HepG2 (cell line): Measurements from ENCODE around the gene FBXW8. TPM values are rescaled to one million over a fixed set of nuclear protein-coding genes. Genes with fewer than 3 reads are reported as not detected.

Experiments
- CCAR2 ChIP-seq: fragments of 200-400 bp; formaldehyde crosslinking; optimal IDR thresholded peaks from 2 replicates; pipeline ENCODE3; 2018; ENCODE audit warnings: low read depth, mild to moderate bottlenecking, low read length, moderate library complexity
- CHCHD3 ChIP-seq: sonication (generic); formaldehyde crosslinking; IDR thresholded peaks from 2 replicates; pipeline ENCODE4 v1.8.0; 2022; ENCODE audit warnings: mild to moderate bottlenecking, missing genetic modification reagents, moderate library complexity
- FIP1L1 ChIP-seq: fragments of 200-400 bp; formaldehyde crosslinking; IDR thresholded peaks from 2 replicates; pipeline ENCODE4 v1.6.1; 2018; ENCODE audit warnings: low read depth, mild to moderate bottlenecking, low read length, moderate library complexity, borderline replicate concordance; ENCODE audit not compliant: insufficient read depth
- HDAC2 ChIP-seq: sonication (generic); formaldehyde crosslinking; IDR thresholded peaks from 2 replicates; pipeline ENCODE4 v1.4.0; 2020; ENCODE audit warnings: missing genetic modification reagents
- HIVEP1 ChIP-seq: sonication (generic); formaldehyde crosslinking; IDR thresholded peaks from 2 replicates; pipeline ENCODE4 v1.4.0; 2020; ENCODE audit warnings: mild to moderate bottlenecking, missing genetic modification reagents
- HNRNPK ChIP-seq: fragments of 200-400 bp; formaldehyde crosslinking; IDR thresholded peaks from 2 replicates; pipeline ENCODE4 v1.6.1; 2018; ENCODE audit warnings: low read length, low read depth, moderate library complexity, mild to moderate bottlenecking; ENCODE audit not compliant: poor library complexity, severe bottlenecking
- HOXA3 ChIP-seq: sonication (generic); formaldehyde crosslinking; IDR thresholded peaks from 2 replicates; pipeline ENCODE4 v1.5.0; 2020; ENCODE audit warnings: missing genetic modification reagents
- IKZF1 ChIP-seq: fragments of 450-650 bp; IDR thresholded peaks from 2 replicates; pipeline ENCODE4 v1.7.1; 2016
- JUN ChIP-seq: sonication (generic); formaldehyde crosslinking; IDR thresholded peaks from 2 replicates; pipeline ENCODE4 v1.4.0; 2020; ENCODE audit warnings: mild to moderate bottlenecking, missing genetic modification reagents
- MED1 ChIP-seq: sonication (generic); formaldehyde crosslinking; IDR thresholded peaks from 2 replicates; pipeline ENCODE4 v1.4.0; 2020; ENCODE audit warnings: missing genetic modification reagents
- NFE2L1 ChIP-seq: sonication (generic); formaldehyde crosslinking; IDR thresholded peaks from 2 replicates; pipeline ENCODE4 v1.4.0; 2020; ENCODE audit warnings: missing genetic modification reagents, mild to moderate bottlenecking, borderline replicate concordance
- NKX3-1 ChIP-seq: sonication (generic); formaldehyde crosslinking; IDR thresholded peaks from 2 replicates; pipeline ENCODE4 v1.5.0; 2020; ENCODE audit warnings: missing genetic modification reagents
- POLR2AphosphoS2 ChIP-seq: IDR thresholded peaks from 2 replicates; pipeline ENCODE4 v1.6.1; 2011; ENCODE audit warnings: low read depth, low read length, improper control_type of control experiment
- RBFOX2 ChIP-seq: fragments of 200-400 bp; formaldehyde crosslinking; IDR thresholded peaks from 2 replicates; pipeline ENCODE4 v1.6.1; 2017; ENCODE audit warnings: low read depth, mild to moderate bottlenecking, low read length
- SP5 ChIP-seq: IDR thresholded peaks from 2 replicates; pipeline ENCODE4 v1.6.1; 2016; ENCODE audit warnings: low read depth, borderline replicate concordance
- TEAD3 ChIP-seq: optimal IDR thresholded peaks from 2 replicates; pipeline ENCODE3; 2016; ENCODE audit warnings: borderline replicate concordance
- ZNF274 ChIP-seq: sonication (generic); formaldehyde crosslinking; IDR thresholded peaks from 2 replicates; pipeline ENCODE4 v1.5.1; 2020; ENCODE audit warnings: mild to moderate bottlenecking, missing genetic modification reagents
- ZNF496 ChIP-seq: sonication (generic); formaldehyde crosslinking; IDR thresholded peaks from 2 replicates; pipeline ENCODE4 v1.8.1; 2023; ENCODE audit warnings: mild to moderate bottlenecking, moderate library complexity, missing genetic modification reagents; ENCODE audit not compliant: insufficient replicate concordance
- ZNF558 ChIP-seq: sonication (generic); formaldehyde crosslinking; IDR thresholded peaks from 2 replicates; pipeline ENCODE4 v1.9.0; 2022; ENCODE audit warnings: mild to moderate bottlenecking, missing genetic modification reagents, borderline replicate concordance
- ZNF7 ChIP-seq: IDR thresholded peaks from 2 replicates; pipeline ENCODE4 v1.6.1; 2016; ENCODE audit warnings: missing biosample characterization, missing genetic modification reagents
- polyA plus RNA-seq, 8 experiments: library from polyadenylated mRNA; depleted of rRNA in 3 of 8; stranded (reverse) in 7 of 8; unstranded in 1 of 8; fragments of >200 nt; fragmentation: Illumina TruSeq in 4 of 8; extraction: Trizol in 4 of 8; gene quantifications; 2 replicates each; pipeline versions ENCODE4 v1.2.1 to v1.2.3, GENCODE V29; 2011 to 2016; ENCODE audit warnings: low read depth in 4 of 8, missing spikeins in 1 of 8, mixed read lengths in 1 of 8; ENCODE audit not compliant: insufficient read depth in 1 of 8
- total RNA-seq, 5 experiments: library from RNA; depleted of rRNA; stranded (reverse); fragments of >200 nt; fragmentation: Illumina TruSeq; extraction: Trizol; gene quantifications; 2 replicates each; pipeline ENCODE4 v1.2.3, GENCODE V29; 2016; ENCODE audit warnings: low read depth in 1 of 5
- TF ChIP-seq, protein P1 (sequence below): sonication (generic); formaldehyde crosslinking; IDR thresholded peaks from 2 replicates; pipeline ENCODE4 v1.4.0; 2020; ENCODE audit warnings: missing genetic modification reagents, borderline replicate concordance
- TF ChIP-seq, protein P2 (sequence below): sonication (generic); IDR thresholded peaks from 2 replicates; pipeline ENCODE4 v1.6.1; 2016; ENCODE audit warnings: low read depth, borderline replicate concordance
- TF ChIP-seq, protein P3 (sequence below): sonication (generic); formaldehyde crosslinking; IDR thresholded peaks from 2 replicates; pipeline ENCODE4 v1.8.0; 2022; ENCODE audit warnings: missing genetic modification reagents, low read depth, mild to moderate bottlenecking, borderline replicate concordance
- TF ChIP-seq, protein P4 (sequence below): sonication (generic); formaldehyde crosslinking; IDR thresholded peaks from 2 replicates; pipeline ENCODE4 v1.5.1; 2020; ENCODE audit warnings: missing genetic modification reagents, mild to moderate bottlenecking, borderline replicate concordance

FBXW8 gene
- total and polyA plus RNA-seq, 2 of the 13 experiments (the other 11 are each of a cell fraction or from before 2014, with no cell fraction given) = 5.1 to 5.9 TPM

DNA sequence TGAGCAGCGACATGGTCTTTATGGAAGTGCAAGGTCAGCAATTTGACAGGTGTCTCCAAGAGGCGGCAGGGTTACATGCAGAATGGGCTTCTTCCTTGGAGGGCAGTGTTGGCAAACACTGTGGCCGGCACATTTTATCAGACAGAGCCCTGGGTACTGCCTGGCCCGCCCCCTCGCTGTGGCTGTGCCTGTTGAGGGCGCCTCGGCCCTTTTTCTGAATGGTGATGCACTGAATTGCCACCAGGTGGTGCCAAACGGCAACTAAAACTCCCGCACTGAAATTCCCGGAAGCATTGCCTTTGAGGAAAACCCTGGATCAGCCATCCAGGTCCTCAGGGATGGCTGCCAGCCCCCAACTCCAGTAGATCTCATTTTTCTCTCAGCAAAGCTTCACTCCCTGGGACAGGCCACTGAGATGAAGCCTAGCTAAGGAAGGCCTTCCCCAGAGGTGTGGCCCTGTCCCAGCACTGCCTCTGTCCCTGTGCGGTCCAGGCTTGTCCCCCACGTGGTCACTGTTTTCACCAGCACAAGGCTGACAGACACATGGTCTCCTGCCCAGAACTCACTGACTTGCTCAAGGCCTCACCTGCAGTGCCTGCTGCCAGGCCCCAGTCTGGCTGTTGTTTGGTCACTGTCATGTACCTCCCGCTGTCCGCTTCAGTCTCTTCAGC lies 114.9 kb downstream of the FBXW8 start (continued):
- TF ChIP-seq IKZF1 (no peak), POLR2AphosphoS2 (no peak), TEAD3 (no peak), NKX3-1 (CRISPR knock-in tag) (no peak), ZNF7 (CRISPR knock-in tag) (no peak), JUN (no peak), NFE2L1 (no peak), SP5 (peak; percentile 41; the same call in 1 of the 2 replicates), MED1 (CRISPR knock-in tag) (0 out of 2 replicates have a peak, but pooled peaks have one; percentile 37), CHCHD3 (CRISPR knock-in tag) (no peak), ZNF274 (CRISPR knock-in tag) (no peak), ZNF496 (CRISPR knock-in tag) (no peak), ZNF558 (CRISPR knock-in tag) (no peak), HOXA3 (CRISPR knock-in tag) (peak; percentile 27; the same call in 1 of the 2 replicates), CCAR2 (no peak), HDAC2 (CRISPR knock-in tag) (no peak), RBFOX2 (no peak), HNRNPK (no peak), FIP1L1 (no peak), HIVEP1 (CRISPR knock-in tag) (no peak)
- TF ChIP-seq, protein P1, sequence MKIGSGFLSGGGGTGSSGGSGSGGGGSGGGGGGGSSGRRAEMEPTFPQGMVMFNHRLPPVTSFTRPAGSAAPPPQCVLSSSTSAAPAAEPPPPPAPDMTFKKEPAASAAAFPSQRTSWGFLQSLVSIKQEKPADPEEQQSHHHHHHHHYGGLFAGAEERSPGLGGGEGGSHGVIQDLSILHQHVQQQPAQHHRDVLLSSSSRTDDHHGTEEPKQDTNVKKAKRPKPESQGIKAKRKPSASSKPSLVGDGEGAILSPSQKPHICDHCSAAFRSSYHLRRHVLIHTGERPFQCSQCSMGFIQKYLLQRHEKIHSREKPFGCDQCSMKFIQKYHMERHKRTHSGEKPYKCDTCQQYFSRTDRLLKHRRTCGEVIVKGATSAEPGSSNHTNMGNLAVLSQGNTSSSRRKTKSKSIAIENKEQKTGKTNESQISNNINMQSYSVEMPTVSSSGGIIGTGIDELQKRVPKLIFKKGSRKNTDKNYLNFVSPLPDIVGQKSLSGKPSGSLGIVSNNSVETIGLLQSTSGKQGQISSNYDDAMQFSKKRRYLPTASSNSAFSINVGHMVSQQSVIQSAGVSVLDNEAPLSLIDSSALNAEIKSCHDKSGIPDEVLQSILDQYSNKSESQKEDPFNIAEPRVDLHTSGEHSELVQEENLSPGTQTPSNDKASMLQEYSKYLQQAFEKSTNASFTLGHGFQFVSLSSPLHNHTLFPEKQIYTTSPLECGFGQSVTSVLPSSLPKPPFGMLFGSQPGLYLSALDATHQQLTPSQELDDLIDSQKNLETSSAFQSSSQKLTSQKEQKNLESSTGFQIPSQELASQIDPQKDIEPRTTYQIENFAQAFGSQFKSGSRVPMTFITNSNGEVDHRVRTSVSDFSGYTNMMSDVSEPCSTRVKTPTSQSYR (CRISPR knock-in tag) = no peak
- TF ChIP-seq, protein P2, sequence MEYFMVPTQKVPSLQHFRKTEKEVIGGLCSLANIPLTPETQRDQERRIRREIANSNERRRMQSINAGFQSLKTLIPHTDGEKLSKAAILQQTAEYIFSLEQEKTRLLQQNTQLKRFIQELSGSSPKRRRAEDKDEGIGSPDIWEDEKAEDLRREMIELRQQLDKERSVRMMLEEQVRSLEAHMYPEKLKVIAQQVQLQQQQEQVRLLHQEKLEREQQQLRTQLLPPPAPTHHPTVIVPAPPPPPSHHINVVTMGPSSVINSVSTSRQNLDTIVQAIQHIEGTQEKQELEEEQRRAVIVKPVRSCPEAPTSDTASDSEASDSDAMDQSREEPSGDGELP = no peak
- TF ChIP-seq, protein P3, sequence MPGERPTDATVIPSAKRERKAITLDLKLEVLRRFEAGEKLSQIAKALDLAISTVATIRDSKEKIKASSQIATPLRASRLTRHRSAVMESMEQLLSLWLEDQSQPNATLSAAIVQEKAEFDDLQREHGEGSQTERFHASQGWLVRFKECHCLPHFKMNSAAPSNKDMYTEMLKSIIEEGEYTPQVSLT (CRISPR knock-in tag) = no peak
- TF ChIP-seq, protein P4, sequence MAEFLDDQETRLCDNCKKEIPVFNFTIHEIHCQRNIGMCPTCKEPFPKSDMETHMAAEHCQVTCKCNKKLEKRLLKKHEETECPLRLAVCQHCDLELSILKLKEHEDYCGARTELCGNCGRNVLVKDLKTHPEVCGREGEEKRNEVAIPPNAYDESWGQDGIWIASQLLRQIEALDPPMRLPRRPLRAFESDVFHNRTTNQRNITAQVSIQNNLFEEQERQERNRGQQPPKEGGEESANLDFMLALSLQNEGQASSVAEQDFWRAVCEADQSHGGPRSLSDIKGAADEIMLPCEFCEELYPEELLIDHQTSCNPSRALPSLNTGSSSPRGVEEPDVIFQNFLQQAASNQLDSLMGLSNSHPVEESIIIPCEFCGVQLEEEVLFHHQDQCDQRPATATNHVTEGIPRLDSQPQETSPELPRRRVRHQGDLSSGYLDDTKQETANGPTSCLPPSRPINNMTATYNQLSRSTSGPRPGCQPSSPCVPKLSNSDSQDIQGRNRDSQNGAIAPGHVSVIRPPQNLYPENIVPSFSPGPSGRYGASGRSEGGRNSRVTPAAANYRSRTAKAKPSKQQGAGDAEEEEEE (CRISPR knock-in tag) = no peak
